Measurements from ENCODE around the gene CYP2C19. TPM values are rescaled to one million over a fixed set of nuclear protein-coding genes. Genes with fewer than 3 reads are reported as not detected.

CYP2C19 gene
- total RNA-seq (2022; extraction: Qiagen RNA extraction; ENCODE audit: low read depth): not detected in 5 replicates

DNA sequence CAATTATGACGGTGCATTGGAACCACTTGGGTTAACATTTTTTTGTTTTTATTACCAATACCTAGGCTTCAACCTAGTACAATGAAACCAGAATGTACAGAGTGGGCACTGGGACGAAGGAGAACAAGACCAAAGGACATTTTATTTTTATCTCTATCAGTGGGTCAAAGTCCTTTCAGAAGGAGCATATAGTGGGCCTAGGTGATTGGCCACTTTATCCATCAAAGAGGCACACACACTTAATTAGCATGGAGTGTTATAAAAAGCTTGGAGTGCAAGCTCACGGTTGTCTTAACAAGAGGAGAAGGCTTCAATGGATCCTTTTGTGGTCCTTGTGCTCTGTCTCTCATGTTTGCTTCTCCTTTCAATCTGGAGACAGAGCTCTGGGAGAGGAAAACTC, at the start of gene CYP2C19:
CYP2C19 (plus strand) TSS at position 289 of the 400 bp plus-strand sequence; CDS start at position 314, 25 bp downstream.

Other genes with a start within 250 kb of the CYP2C19 start
- gene HELLS, start 216.9 kb upstream of the CYP2C19 start, total RNA-seq (2022; extraction: Qiagen RNA extraction; ENCODE audit: low read depth): 29.4 to 38.5 TPM (median 32.7 TPM) in 5 replicates
- gene CYP2C18, start 79.0 kb upstream of the CYP2C19 start, total RNA-seq (2022; extraction: Qiagen RNA extraction; ENCODE audit: low read depth): 0.07 to 0.08 TPM in 2 of 5 replicates, not detected in the others
- gene CYP2C9, start 176.0 kb downstream of the CYP2C19 start, total RNA-seq (2022; extraction: Qiagen RNA extraction; ENCODE audit: low read depth): 0.03 to 0.12 TPM in 2 of 5 replicates, not detected in the others